ENCODE data around the gene ETS2. TPM values are rescaled to one million over a fixed set of nuclear protein-coding genes. Genes with fewer than 3 reads are reported as not detected.

ETS2 gene
- total RNA-seq, 2 donors from 2014 or later = 98.4 to 102 TPM

DNA sequence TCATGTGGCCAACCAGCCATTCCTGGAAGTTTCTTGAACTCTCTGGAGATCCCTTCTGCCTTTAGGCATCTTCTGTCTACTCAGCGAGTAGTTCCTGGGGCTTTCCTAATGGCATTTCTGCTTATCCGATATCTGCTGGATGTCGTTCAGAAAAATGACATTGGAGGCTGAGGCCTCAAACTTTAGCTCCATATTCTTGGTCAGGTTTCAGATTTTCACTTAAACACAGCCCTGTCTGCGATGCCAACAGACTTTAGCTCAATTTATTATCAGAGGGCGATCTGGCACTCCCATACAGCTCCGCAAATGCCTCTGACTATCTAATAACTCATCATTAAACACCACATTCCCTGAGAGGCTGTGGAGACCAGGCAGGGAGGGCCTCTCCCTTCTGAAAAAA is 46.3 kb upstream of the ETS2 start:
- H3K27ac ChIP-seq (ENCODE audit: low read depth, low read length) = no peak overlapping the region
- peaks cover 5% of the 10 kb centered on the region for H3K9me3 Mint-ChIP-seq

GRCh38 chr21:38760017-38760761 is 45.5 kb upstream of the ETS2 start:
- Histone ChIP-seq H3K9ac (ENCODE audit: extremely low read depth, low read length, poor library complexity, severe bottlenecking) (no peak overlapping the region), H3K4me1 (ENCODE audit: control insufficient read depth, insufficient read depth, low read length) (peaks cover 6% of the 10 kb centered on the region), H3K27ac (ENCODE audit: low read depth, low read length) (no peak overlapping the region), H3K9me3 (ENCODE audit: control insufficient read depth, low read length) (peaks cover 8% of the 10 kb centered on the region), H3K4me3 (ENCODE audit: low read length) (no peak overlapping the region), H3K27me3 (ENCODE audit: control insufficient read depth, insufficient read depth, low read length, poor library complexity, severe bottlenecking) (no peaks in the 10 kb centered on the region), H3K36me3 (ENCODE audit: control insufficient read depth, insufficient read depth, low read length) (peaks cover 2% of the 10 kb centered on the region)
- H3K4me3 Mint-ChIP-seq = peak overlapping the region; percentile 20
- 67 to 85% methylated on average over 8 to 14 of the region's 14 CpGs for WGBS, 2 experiments (ENCODE audit: insufficient coverage in 1 of 2, insufficient read length in 1 of 2)
- H3K27ac Mint-ChIP-seq = peak overlapping the region; percentile 49
- H3K9me3 Mint-ChIP-seq = peaks cover 7% of the 10 kb centered on the region
- peak; percentile 63 for DNase-seq
- peaks cover 21% of the 10 kb centered on the region for H3K4me1 Mint-ChIP-seq
- H3K36me3 Mint-ChIP-seq (ENCODE audit: low read depth) = peaks cover 10% of the 10 kb centered on the region
- peaks cover 8% of the 10 kb centered on the region for H3K27me3 Mint-ChIP-seq (ENCODE audit: insufficient read depth)
- TF ChIP-seq, protein P1, sequence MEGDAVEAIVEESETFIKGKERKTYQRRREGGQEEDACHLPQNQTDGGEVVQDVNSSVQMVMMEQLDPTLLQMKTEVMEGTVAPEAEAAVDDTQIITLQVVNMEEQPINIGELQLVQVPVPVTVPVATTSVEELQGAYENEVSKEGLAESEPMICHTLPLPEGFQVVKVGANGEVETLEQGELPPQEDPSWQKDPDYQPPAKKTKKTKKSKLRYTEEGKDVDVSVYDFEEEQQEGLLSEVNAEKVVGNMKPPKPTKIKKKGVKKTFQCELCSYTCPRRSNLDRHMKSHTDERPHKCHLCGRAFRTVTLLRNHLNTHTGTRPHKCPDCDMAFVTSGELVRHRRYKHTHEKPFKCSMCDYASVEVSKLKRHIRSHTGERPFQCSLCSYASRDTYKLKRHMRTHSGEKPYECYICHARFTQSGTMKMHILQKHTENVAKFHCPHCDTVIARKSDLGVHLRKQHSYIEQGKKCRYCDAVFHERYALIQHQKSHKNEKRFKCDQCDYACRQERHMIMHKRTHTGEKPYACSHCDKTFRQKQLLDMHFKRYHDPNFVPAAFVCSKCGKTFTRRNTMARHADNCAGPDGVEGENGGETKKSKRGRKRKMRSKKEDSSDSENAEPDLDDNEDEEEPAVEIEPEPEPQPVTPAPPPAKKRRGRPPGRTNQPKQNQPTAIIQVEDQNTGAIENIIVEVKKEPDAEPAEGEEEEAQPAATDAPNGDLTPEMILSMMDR (conservative IDR thresholded peaks at IDR 0.05) = no peak

More for the DNA sequence above, 46.3 kb upstream of the ETS2 start:
- Mint-ChIP-seq H3K27ac (no peak overlapping the region), H3K27me3 (ENCODE audit: insufficient read depth) (peaks cover 4% of the 10 kb centered on the region), H3K4me1 (peaks cover 21% of the 10 kb centered on the region), H3K4me3 (no peak overlapping the region), H3K36me3 (ENCODE audit: low read depth) (peaks cover 3% of the 10 kb centered on the region)
- H3K4me1 ChIP-seq (ENCODE audit: control insufficient read depth, insufficient read depth, low read length) = peaks cover 6% of the 10 kb centered on the region
- H3K27me3 ChIP-seq (ENCODE audit: control insufficient read depth, insufficient read depth, low read length, poor library complexity, severe bottlenecking) = no peaks in the 10 kb centered on the region
- no peak overlapping the region for H3K9ac ChIP-seq (ENCODE audit: extremely low read depth, low read length, poor library complexity, severe bottlenecking)
- no peak overlapping the region for H3K4me3 ChIP-seq (ENCODE audit: low read length)
- WGBS, 2 experiments (ENCODE audit: insufficient coverage in 1 of 2, insufficient read length in 1 of 2) = 95 to 98% methylated on average over 6 of the region's 6 CpGs
- peaks cover 4% of the 10 kb centered on the region for H3K9me3 ChIP-seq (ENCODE audit: control insufficient read depth, low read length)
- no peak for DNase-seq
- H3K36me3 ChIP-seq (ENCODE audit: control insufficient read depth, insufficient read depth, low read length) = no peaks in the 10 kb centered on the region
- TF ChIP-seq, protein P1 (conservative IDR thresholded peaks at IDR 0.05) = no peak

DNA sequence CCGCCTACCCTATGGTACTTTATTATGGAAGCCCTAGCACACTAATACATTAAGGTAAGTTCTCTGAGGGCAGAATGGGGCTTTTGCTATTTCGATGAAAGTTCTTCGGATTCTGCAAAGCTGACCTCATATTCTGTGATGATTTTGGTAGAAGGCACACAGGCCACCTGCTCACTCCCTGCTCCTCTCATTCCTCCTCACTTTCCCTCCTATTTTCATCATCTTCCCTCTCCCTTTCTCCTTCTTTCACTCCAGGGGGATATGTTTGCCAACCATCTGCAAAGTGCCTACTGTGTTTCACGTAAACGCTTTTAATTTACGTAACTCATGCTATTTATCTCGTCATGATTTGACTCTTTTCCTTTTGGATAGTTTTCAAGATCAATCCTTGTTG is 45.0 kb upstream of the ETS2 start:
- Histone ChIP-seq H3K36me3 (ENCODE audit: control insufficient read depth, insufficient read depth, low read length) (peaks cover 5% of the 10 kb centered on the region), H3K9ac (ENCODE audit: extremely low read depth, low read length, poor library complexity, severe bottlenecking) (no peak overlapping the region), H3K27me3 (ENCODE audit: control insufficient read depth, insufficient read depth, low read length, poor library complexity, severe bottlenecking) (no peaks in the 10 kb centered on the region), H3K27ac (ENCODE audit: low read depth, low read length) (no peak overlapping the region), H3K4me1 (ENCODE audit: control insufficient read depth, insufficient read depth, low read length) (peaks cover 6% of the 10 kb centered on the region), H3K4me3 (ENCODE audit: low read length) (no peak overlapping the region), H3K9me3 (ENCODE audit: control insufficient read depth, low read length) (peaks cover 12% of the 10 kb centered on the region)
- peaks cover 14% of the 10 kb centered on the region for H3K36me3 Mint-ChIP-seq (ENCODE audit: low read depth)
- H3K27me3 Mint-ChIP-seq (ENCODE audit: insufficient read depth) = peaks cover 11% of the 10 kb centered on the region
- H3K4me1 Mint-ChIP-seq = peaks cover 18% of the 10 kb centered on the region
- WGBS, 2 experiments (ENCODE audit: insufficient coverage in 1 of 2, insufficient read length in 1 of 2) = 72% methylated on average over 4 to 7 of the region's 7 CpGs
- DNase-seq = no peak
- peak overlapping the region; percentile 41 for H3K27ac Mint-ChIP-seq
- TF ChIP-seq, protein P1 (conservative IDR thresholded peaks at IDR 0.05) = no peak
- peak overlapping the region; percentile 20 for H3K4me3 Mint-ChIP-seq
- H3K9me3 Mint-ChIP-seq = peaks cover 10% of the 10 kb centered on the region

Data from endodermal cell (in vitro differentiated cells).